Fibroblast of pulmonary artery (primary cell): ENCODE data around the gene SNAP47.

Experiments
- DNase-seq: peaks from one replicate; pipeline ENCODE4 v3.0.0-alpha.2; 2010; ENCODE audit warnings: low read depth
- H3K4me3 ChIP-seq: replicated peaks from 2 replicates; pipeline ENCODE4 v1.5.1; 2011; ENCODE audit warnings: low read depth, mild to moderate bottlenecking, control low read depth, low read length, moderate library complexity
- TF ChIP-seq, protein P1 (sequence below): IDR thresholded peaks from 2 replicates; pipeline ENCODE4 v1.5.1; 2011; ENCODE audit warnings: mild to moderate bottlenecking, control low read depth, low read length, inconsistent platforms; ENCODE audit errors: missing control alignments

SNAP47 gene

GRCh38 chr1:227731696-227732585 is 3.3 kb upstream of the SNAP47 start:
- no peak overlapping the region for H3K4me3 ChIP-seq
- TF ChIP-seq, protein P1, sequence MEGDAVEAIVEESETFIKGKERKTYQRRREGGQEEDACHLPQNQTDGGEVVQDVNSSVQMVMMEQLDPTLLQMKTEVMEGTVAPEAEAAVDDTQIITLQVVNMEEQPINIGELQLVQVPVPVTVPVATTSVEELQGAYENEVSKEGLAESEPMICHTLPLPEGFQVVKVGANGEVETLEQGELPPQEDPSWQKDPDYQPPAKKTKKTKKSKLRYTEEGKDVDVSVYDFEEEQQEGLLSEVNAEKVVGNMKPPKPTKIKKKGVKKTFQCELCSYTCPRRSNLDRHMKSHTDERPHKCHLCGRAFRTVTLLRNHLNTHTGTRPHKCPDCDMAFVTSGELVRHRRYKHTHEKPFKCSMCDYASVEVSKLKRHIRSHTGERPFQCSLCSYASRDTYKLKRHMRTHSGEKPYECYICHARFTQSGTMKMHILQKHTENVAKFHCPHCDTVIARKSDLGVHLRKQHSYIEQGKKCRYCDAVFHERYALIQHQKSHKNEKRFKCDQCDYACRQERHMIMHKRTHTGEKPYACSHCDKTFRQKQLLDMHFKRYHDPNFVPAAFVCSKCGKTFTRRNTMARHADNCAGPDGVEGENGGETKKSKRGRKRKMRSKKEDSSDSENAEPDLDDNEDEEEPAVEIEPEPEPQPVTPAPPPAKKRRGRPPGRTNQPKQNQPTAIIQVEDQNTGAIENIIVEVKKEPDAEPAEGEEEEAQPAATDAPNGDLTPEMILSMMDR, result no peak
- DNase-seq, result no peak

DNA sequence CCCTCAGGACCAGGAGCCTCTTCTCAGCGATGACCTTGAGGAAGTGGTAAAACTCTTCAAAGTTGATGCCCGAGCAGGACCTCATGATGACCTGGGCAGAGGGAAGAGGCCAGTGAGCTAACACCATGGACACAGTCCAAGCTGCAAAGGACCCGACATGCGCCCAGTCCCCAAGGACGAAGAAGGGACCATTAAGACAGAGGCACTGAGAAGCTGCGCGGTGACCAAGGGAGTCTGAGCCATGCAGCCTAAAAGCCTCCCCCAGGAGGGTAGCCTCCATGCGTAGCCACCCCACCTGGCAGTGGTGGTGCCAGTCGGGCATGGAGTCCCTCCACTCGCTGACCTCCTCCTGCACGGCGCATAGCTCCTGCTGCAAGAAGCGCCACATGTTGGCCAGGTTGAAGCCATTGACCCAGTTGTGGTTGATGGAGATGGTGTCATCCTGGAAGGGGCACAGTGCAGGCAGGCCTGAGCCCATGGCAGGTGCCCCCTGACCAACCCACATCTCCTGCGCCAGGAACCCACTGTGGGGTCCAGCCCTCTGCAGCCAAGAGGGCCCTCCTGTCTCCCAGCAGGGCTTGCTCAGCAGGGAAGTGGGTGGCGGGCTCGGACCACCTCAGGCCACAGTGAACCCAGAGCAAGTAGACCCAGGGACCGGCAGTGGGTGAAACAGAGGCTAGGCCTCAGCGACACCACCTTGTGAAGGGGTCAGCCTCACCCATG is 2.5 kb upstream of the SNAP47 start:
- no peak for DNase-seq
- H3K4me3 ChIP-seq, result no peak overlapping the region
- TF ChIP-seq, protein P1, result no peak

- H3K4me3 ChIP-seq, result no peak overlapping the region
- DNase-seq, result no peak
- TF ChIP-seq, protein P1, result no peak
Measured at GRCh38 chr1:227733309-227733705, 1.9 kb upstream of the SNAP47 start.

GRCh38 chr1:227733751-227734545 is 1.3 kb upstream of the SNAP47 start:
- TF ChIP-seq, protein P1, result no peak
- peak overlapping the region; percentile 76 for H3K4me3 ChIP-seq
- no peak for DNase-seq

GRCh38 chr1:227734546-227734855 is 734 bp upstream of the SNAP47 start:
- peak overlapping the region; percentile 76 for H3K4me3 ChIP-seq
- DNase-seq, result no peak
- TF ChIP-seq, protein P1, result no peak

DNA sequence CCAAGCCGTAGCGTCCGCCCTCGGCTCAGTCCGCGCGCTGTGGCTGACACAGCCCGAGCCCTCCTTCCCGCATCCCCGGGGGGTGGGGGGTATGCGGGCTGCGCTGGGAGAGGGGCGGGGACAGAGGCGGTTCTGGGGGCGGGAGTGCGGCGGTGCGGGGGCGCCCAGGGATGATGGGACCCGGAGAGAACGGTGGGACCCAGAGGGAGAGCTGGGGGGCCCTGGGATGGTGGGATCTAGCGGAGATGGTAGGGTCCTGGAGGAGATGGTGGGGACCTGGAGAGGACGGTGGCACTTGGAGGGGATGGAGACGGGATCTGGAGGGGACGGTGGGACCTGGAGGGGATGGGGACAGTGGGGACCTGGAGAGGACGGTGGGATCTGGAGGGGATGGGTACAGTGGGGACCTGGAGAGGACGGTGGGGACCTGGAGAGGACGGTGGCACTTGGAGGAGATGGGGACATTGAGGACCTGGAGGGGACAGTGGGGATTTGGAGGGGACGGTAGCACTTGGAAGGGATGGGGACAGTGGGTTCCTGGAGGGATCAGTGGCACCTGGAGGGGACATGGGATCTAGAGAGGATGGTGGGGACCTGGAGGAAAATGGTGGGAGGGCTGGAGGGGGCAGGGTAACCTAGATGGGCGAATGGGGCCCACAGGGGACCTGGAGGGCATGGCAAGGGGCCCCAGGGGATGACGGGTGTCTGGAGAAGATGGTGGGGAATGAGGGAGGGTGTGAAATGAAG is 477 bp downstream of the SNAP47 start:
- H3K4me3 ChIP-seq, result peak overlapping the region; percentile 76
- TF ChIP-seq, protein P1, result no peak
- no peak for DNase-seq
